Endothelial cell of umbilical vein (primary cell): Measurements from ENCODE around the gene ACTL7B.

Source experiments
- EZH2 ChIP-seq: IDR thresholded peaks from 2 replicates; pipeline ENCODE4 v1.6.1; 2012; ENCODE audit warnings: borderline replicate concordance, low read depth, mild to moderate bottlenecking, moderate library complexity, low read length, inconsistent platforms; ENCODE audit not compliant: severe bottlenecking
- FOS ChIP-seq: IDR thresholded peaks from 2 replicates; pipeline ENCODE4 v1.6.1; 2011; ENCODE audit warnings: mild to moderate bottlenecking, low read length, moderate library complexity, borderline replicate concordance; ENCODE audit not compliant: insufficient read depth
- GATA2 ChIP-seq: IDR thresholded peaks from 2 replicates; pipeline ENCODE4 v1.7.0; 2011; ENCODE audit warnings: low read depth, mild to moderate bottlenecking, moderate library complexity, mixed read lengths, low read length; ENCODE audit not compliant: insufficient read length, insufficient read depth
- POLR2A ChIP-seq: IDR thresholded peaks from 2 replicates; pipeline ENCODE4 v1.6.1; 2012; ENCODE audit warnings: low read depth, mild to moderate bottlenecking, control low read depth, low read length
- POLR2AphosphoS5 ChIP-seq: IDR thresholded peaks from 2 replicates; pipeline ENCODE4 v1.6.1; 2012; ENCODE audit warnings: low read depth, mild to moderate bottlenecking, control low read depth, low read length, moderate library complexity; ENCODE audit not compliant: insufficient read depth
- TF ChIP-seq, protein P1 (sequence below), 2 donors: IDR thresholded peaks; 1 replicate in 1 of 2; 2 replicates in 1 of 2; pipeline ENCODE4 v1.5.1; 2011; ENCODE audit warnings: low read length in 2 of 2, mild to moderate bottlenecking in 2 of 2, moderate library complexity in 2 of 2, control low read depth in 1 of 2, inconsistent platforms in 1 of 2, low read depth in 1 of 2; ENCODE audit not compliant: insufficient read depth in 1 of 2; ENCODE audit errors: extremely low read depth in 1 of 2
- TF ChIP-seq, protein P2 (sequence below): IDR thresholded peaks from 2 replicates; pipeline ENCODE4 v1.6.1; 2011; ENCODE audit not compliant: insufficient read depth, insufficient read length

DNA sequence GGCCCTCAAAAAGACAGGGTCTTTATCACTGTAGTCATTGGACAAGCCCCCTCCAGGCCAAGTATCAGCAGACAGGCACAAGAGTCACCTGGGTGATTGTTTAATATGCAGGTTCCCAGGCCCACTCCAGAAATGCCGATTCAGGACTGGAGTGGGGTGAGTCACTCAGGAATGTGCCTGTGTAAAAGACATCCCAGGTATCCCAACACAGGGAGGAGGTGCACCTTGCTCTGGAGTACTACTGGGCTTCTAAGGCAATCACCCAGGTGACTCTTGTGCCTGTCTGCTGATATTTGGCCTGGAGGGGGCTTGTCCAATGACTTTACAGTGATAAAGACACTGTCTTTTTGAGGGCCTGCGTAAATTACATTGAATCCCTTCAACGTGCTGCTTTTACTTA is 40.6 kb downstream of the ACTL7B start:
- TF ChIP-seq, protein P1, sequence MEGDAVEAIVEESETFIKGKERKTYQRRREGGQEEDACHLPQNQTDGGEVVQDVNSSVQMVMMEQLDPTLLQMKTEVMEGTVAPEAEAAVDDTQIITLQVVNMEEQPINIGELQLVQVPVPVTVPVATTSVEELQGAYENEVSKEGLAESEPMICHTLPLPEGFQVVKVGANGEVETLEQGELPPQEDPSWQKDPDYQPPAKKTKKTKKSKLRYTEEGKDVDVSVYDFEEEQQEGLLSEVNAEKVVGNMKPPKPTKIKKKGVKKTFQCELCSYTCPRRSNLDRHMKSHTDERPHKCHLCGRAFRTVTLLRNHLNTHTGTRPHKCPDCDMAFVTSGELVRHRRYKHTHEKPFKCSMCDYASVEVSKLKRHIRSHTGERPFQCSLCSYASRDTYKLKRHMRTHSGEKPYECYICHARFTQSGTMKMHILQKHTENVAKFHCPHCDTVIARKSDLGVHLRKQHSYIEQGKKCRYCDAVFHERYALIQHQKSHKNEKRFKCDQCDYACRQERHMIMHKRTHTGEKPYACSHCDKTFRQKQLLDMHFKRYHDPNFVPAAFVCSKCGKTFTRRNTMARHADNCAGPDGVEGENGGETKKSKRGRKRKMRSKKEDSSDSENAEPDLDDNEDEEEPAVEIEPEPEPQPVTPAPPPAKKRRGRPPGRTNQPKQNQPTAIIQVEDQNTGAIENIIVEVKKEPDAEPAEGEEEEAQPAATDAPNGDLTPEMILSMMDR (IDR thresholded peaks at IDR 0.05; ENCODE audit: extremely low read depth in 1 of 2, insufficient read depth in 1 of 2, low read depth in 1 of 2, low read length in 2 of 2) = no peak
- TF ChIP-seq EZH2 (no peak), GATA2 (no peak), POLR2AphosphoS5 (no peak), POLR2A (no peak), FOS (no peak)
- TF ChIP-seq, protein P2, sequence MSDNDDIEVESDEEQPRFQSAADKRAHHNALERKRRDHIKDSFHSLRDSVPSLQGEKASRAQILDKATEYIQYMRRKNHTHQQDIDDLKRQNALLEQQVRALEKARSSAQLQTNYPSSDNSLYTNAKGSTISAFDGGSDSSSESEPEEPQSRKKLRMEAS = no peak
